Upper lobe of left lung (tissue), 6 donors: ENCODE measurements around the gene DBF4B. TPM values are rescaled to one million over a fixed set of nuclear protein-coding genes. Genes with fewer than 3 reads are reported as not detected.

ENCODE experiments used
- ATAC-seq, 2 donors: fragments of 200-7000 bp; cut with Tn5 transposase; one replicate each; pipeline ENCODE4 v1.9.1; 2022; ENCODE audit warnings: mild to moderate bottlenecking in 2 of 2, moderate library complexity in 2 of 2; ENCODE audit not compliant: low FRiP score in 2 of 2
- DNase-seq, 2 donors: peaks; one replicate each; pipeline ENCODE4 v3.0.0-alpha.2; 2019 to 2020
- H3K27ac ChIP-seq, 4 donors: fragments of 200-600 bp; sonication (generic); one replicate each; pipeline ENCODE4 v1.5.1; 2016 to 2019
- H3K27me3 ChIP-seq, 4 donors: fragments of 200-600 bp; sonication (generic); one replicate each; pipeline ENCODE4 v1.5.1; 2017 to 2019
- H3K36me3 ChIP-seq, 4 donors: fragments of 200-600 bp; sonication (generic); one replicate each; pipeline ENCODE4 v1.5.1; 2016 to 2019
- H3K4me1 ChIP-seq, 4 donors: fragments of 200-600 bp; sonication (generic); one replicate each; pipeline ENCODE4 v1.5.1; 2018 to 2019
- H3K4me3 ChIP-seq, 4 donors: fragments of 200-600 bp; sonication (generic); one replicate each; pipeline ENCODE4 v1.5.1; 2017 to 2019; ENCODE audit warnings: mild to moderate bottlenecking in 2 of 4, moderate library complexity in 1 of 4
- H3K9me3 ChIP-seq, 4 donors: fragments of 200-600 bp; sonication (generic); one replicate each; pipeline ENCODE4 v1.5.1; 2018 to 2019
- CTCF ChIP-seq, 6 experiments: fragments of 450-650 bp in 4 of 6; fragments of 200-600 bp in 2 of 6; sonication (generic) in 2 of 6; IDR thresholded peaks; one replicate each; pipeline ENCODE4 v1.5.1; 2016 to 2019; ENCODE audit warnings: antibody characterized with exemption in 6 of 6
- EP300 ChIP-seq, 4 donors: sonication (generic); formaldehyde crosslinking; IDR thresholded peaks; one replicate each; pipeline ENCODE4 v1.5.1; 2017; ENCODE audit warnings: antibody characterized with exemption in 4 of 4, control low read depth in 2 of 4
- POLR2A ChIP-seq, 4 donors: fragments of 450-650 bp; IDR thresholded peaks; one replicate each; pipeline ENCODE4 v1.5.1; 2016 to 2017; ENCODE audit warnings: antibody characterized with exemption in 4 of 4, mild to moderate bottlenecking in 2 of 4
- POLR2AphosphoS5 ChIP-seq, 2 donors: sonication (generic); formaldehyde crosslinking; IDR thresholded peaks; one replicate each; pipeline ENCODE4 v1.5.1; 2017; ENCODE audit warnings: antibody characterized with exemption in 2 of 2
- WGBS, 2 donors: methylation state at CpG; one replicate each; pipeline ENCODE4 v1.1.5; 2017 to 2018; 5-methylcytosine and 5-hydroxymethylcytosine counted together
- total RNA-seq, 6 donors: library from RNA; depleted of rRNA in 4 of 6; stranded (reverse); fragments of >200 nt in 4 of 6; gene quantifications; one replicate each; pipeline versions ENCODE4 v1.1.0 to v1.2.1, GENCODE V29; 2016 to 2021
- donor health status: DM: no; HTN: no; CAD: no; lungs with moderate emphysema.
- donor health status: DM: no; HTN: yes; CAD: no; lungs with severe emphysema.

DBF4B gene
- total RNA-seq, 6 donors from 2014 or later = 2.0 to 8.4 (median 4.5) TPM

GRCh38 chr17:44788139-44788538 is 79.7 kb downstream of the DBF4B start:
- H3K27ac ChIP-seq = no peak overlapping the region
- no peaks in the 10 kb centered on the region for H3K9me3 ChIP-seq
- WGBS, 2 donors = 68 to 82% methylated on average over 7 of the region's 7 CpGs
- ATAC-seq = no peak
- H3K36me3 ChIP-seq = no peaks in the 10 kb centered on the region
- no peak for TF ChIP-seq CTCF (IDR thresholded peaks at IDR 0.05)
- TF ChIP-seq EP300 (IDR thresholded peaks at IDR 0.05) = no peak
- H3K4me3 ChIP-seq = no peak overlapping the region
- DNase-seq = no peak
- H3K27me3 ChIP-seq = no peaks in the 10 kb centered on the region
- peaks cover 13 to 18% (median 14%) of the 10 kb centered on the region in 4 donors for H3K4me1 ChIP-seq

GRCh38 chr17:44792276-44792675 is 83.8 kb downstream of the DBF4B start:
- Histone ChIP-seq H3K27ac (no peak overlapping the region), H3K9me3 (no peaks in the 10 kb centered on the region), H3K4me3 (no peak overlapping the region), H3K36me3 (no peaks in the 10 kb centered on the region), H3K4me1 (peaks cover 10 to 24% (median 16%) of the 10 kb centered on the region in 4 donors), H3K27me3 (no peaks in the 10 kb centered on the region)
- TF ChIP-seq CTCF (IDR thresholded peaks at IDR 0.05) = no peak
- no peak for TF ChIP-seq POLR2AphosphoS5 (IDR thresholded peaks at IDR 0.05)
- no peak for TF ChIP-seq EP300 (IDR thresholded peaks at IDR 0.05)
- TF ChIP-seq POLR2A (IDR thresholded peaks at IDR 0.05) = no peak
- DNase-seq (no peak), ATAC-seq (no peak)
- WGBS, 2 donors = 95 to 100% methylated on average over 1 of the region's 1 CpG

- 80% methylated on average over 18 of the region's 18 CpGs for WGBS, 2 donors
- Histone ChIP-seq H3K9me3 (no peaks in the 10 kb centered on the region), H3K4me3 (no peak overlapping the region), H3K27ac (peak overlapping the region; percentile 57 to 87 (median 74)), H3K36me3 (no peaks in the 10 kb centered on the region), H3K27me3 (no peaks in the 10 kb centered on the region), H3K4me1 (peaks cover 7 to 19% (median 13%) of the 10 kb centered on the region in 4 donors)
- ATAC-seq (no peak), DNase-seq (no peak)
- TF ChIP-seq CTCF (IDR thresholded peaks at IDR 0.05) (no peak), EP300 (IDR thresholded peaks at IDR 0.05) (no peak), POLR2A (IDR thresholded peaks at IDR 0.05) (no peak), POLR2AphosphoS5 (IDR thresholded peaks at IDR 0.05) (no peak)
Observed at GRCh38 chr17:44793885-44794842, 85.7 kb downstream of the DBF4B start.

GRCh38 chr17:44794851-44795413 is 86.5 kb downstream of the DBF4B start:
- peaks cover 7 to 19% (median 13%) of the 10 kb centered on the region in 4 donors for H3K4me1 ChIP-seq
- H3K9me3 ChIP-seq = no peaks in the 10 kb centered on the region
- WGBS, 2 donors = 44 to 53% methylated on average over 10 of the region's 10 CpGs
- DNase-seq = no peak
- H3K36me3 ChIP-seq = no peaks in the 10 kb centered on the region
- peak; percentile 25 to 70 for ATAC-seq
- no peak for TF ChIP-seq CTCF (IDR thresholded peaks at IDR 0.05)
- peak in 1 of 4 donors; percentile 36 for TF ChIP-seq EP300 (IDR thresholded peaks at IDR 0.05)
- TF ChIP-seq POLR2A (IDR thresholded peaks at IDR 0.05) = no peak
- TF ChIP-seq POLR2AphosphoS5 (IDR thresholded peaks at IDR 0.05) = peak in 1 of 2 donors; percentile 32
- H3K27me3 ChIP-seq = no peaks in the 10 kb centered on the region
- no peak overlapping the region for H3K4me3 ChIP-seq
- peak overlapping the region; percentile 57 to 87 (median 74) for H3K27ac ChIP-seq
